GM18508 (cell line): ENCODE measurements around the gene TAB3.
"Not testable (repeated sequence)": the region's sequence is repeated elsewhere in the genome, so short reads cannot be mapped to it uniquely, and the experiment has no call there.

Experiments used
- ATAC-seq: cut with Tn5 transposase; IDR thresholded peaks from one replicate; pipeline ENCODE4 v1.9.1; 2021; ENCODE audit warnings: moderate number of reproducible peaks; ENCODE audit not compliant: insufficient read depth, unreplicated experiment

TAB3 gene

DNA sequence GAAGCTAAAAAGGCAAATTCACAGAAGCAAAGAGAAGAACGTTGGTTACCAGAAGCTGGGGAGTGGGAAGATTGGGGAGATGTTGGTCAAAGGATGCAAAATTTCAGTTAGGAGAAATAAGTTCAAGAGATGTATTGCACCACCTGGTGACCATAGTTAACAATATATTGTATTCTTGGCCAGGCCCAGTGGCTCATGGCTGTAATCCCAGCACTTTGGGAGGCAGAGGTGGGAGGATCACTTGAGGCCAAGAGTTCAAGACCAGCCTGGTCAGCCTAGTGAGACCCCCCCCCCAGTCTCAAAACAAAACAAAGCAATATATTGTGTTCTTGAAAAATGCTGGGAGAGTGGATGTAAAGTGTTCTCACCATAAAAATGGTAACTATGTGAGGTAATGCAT is 67.9 kb downstream of the TAB3 start:
- ATAC-seq, result no peak

DNA sequence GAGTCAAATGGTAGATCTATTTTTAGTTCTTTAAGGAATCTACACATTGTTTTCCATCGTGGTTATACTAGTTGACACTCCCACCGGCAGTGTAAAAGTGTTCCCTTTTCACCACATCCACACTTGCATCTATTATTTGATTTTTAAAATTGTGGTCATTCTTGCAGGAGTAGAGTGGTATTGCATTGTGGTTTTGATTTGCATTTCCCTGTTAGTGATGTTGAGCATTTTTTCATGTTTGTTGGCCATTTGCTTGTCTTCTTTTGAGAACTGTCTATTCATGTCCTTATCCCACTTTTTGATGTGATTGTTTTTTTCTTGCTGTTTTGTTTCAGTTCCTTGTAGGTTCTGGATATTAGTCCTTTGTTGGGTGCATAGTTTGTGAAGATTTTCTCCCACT is 70.0 kb downstream of the TAB3 start:
- ATAC-seq, result no peak

DNA sequence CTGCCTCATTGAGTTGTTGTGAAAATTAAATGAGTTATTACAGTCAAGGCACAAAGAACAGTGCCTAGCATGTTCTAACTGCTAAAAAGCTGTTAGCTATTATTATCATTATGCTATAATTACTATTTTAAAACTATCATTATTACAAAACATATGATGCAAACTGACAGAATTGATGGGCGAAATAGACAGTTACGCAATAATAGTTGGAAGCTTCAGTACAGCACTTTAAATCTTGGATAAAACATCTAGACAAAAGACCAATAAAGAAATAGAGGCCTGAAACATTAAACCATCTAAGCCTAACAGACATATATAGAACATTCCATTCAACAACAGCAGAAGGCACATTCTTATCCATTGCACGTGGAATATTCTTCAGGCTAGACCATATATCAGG is 73.0 kb downstream of the TAB3 start:
- no peak for ATAC-seq

DNA sequence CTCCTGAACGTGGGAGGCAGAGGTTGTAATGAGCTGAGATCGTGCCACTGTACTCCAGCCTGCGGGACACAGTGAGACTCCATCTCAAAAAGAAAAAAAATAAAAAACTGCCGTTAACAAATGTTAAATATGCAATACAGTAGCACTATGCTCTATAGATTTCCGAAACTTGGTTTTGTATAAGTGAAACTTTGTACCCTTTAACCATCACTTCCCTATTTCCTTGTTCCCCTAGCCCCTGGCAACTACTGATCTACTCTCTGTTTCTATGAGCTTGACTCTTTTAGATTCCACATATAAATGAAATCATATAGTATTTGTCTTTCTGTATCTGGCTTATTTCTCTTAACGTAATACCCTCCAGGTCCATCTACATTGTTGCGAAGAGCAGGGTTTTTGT is 74.1 kb downstream of the TAB3 start:
- no peak for ATAC-seq

DNA sequence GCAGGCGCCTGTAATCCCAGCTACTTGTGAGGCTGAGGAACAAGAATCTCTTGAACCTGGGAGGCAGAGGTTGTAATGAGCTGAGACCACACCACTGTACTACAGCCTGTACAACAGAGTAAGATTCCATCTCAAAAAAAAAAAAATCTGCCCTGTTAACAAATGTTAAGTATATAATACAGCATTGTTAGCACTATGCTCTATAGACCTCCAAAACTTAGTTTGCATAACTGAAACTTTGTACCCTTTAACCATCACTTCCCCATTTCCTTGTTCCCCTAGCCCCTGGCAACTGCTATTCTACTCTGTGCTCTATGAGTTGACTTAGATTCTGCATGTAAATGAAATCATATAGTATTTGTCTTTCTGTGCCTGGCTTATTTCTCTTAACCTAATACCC is 76.7 kb downstream of the TAB3 start:
- ATAC-seq, result peak; percentile 99

DNA sequence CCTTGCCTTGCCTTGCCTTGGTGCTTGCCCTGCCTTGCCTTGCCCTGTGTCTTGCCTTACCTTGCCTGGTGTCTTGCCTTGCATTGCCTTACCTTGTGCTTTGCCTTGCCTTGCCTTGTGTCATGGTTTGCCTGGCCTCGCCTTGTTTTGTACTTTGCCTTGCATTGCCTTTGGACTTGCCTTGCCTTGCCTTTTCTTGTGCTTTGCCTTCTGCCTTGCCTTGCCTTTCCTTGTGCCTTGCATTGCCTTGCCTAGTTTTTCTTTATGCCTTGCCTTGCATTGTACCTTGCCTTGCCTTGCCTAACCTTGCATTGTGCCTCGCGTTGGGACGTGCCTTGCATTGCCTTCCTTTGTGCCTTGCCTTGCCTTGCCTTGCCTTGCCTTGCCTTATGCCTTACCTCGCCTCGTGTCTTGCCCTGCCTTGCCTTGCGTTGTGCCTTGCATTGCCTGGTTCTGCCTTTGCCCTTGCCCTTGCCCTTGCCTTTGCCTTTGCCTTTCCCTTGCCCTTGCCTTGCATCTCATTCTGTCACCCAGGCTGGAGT is 82.8 kb downstream of the TAB3 start:
- no peak for ATAC-seq

DNA sequence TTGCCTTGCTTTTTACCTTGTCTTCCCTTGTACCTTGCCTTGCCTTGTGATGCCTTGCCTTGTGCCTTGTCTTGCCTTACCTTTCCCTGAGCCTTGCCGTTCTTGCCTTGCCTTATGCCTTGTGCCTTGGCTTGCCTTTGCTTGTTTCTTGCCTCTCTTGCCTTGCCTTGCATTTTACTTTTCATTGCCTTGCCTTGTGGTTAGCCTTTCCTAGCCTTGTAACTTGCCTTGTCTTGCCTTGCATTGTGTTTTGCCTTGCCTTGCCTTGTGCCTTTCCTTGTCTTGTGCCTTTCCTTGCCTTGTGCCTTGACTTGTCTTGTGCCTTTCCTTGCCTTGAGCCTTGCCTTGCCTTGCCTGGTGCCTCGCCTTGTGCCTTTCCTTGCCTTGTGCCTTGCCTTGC is 84.6 kb downstream of the TAB3 start:
- no peak for ATAC-seq

DNA sequence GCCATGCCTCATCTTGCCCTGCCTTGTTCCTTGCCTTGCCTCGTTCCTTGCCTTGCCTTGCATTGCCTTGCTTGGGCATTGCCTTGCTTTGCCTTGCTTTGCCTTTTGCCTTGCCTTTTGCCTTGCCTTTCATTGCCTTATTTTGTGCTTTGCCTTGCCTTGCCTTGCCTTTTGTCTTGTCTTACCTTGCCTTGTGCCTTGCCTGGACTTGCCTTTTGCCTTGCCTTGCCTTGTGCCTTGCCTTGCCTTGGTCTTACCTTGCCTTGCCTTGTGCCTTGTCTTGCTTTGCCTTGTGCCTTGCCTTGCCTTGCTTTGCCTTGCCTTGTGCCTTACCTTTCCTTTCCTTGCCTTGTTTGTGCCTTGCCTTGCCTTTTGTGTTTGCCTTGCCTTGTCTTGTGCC is 88.2 kb downstream of the TAB3 start:
- ATAC-seq, result no peak

DNA sequence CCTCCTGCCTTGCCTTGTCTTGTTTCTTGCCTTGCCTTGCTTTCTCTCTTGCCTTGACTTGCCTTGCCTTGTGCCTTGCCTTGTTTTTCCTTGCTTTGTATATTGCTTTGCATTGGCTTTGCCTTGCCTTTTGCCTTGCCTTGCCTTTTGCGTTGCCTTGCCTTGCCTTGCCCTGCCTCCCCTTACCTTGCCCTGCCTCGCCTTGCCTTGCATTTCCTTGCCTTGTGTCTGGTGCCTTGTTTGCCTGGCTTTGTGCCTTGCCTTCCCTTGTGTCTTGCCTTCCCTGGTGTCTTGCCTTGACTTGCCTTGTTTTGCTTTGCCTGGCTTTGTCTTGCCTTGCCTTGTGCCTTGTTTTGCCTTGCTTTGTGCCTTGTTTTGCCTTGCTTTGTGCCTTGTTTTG is 89.7 kb downstream of the TAB3 start:
- ATAC-seq, result no peak

DNA sequence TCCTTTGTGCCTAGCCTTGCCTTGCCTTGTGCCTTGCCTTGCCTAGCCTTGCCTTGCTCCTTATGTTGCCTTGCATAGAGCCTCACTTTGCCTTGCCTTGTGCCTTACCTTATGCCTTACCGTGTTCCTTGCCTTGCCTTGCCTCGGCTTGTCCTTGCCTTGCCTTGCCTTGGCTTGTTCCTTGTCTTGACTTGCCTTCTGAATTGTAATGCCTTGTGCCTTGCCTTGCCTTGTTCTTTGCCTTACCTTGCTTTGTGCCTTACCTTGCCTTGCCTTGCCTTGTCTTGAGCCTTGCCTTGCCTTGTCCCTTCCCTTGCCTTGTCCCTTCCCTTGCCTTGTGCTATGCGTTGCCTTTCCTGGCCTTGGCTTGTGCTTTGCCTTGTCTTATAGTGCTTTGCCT is 90.2 kb downstream of the TAB3 start:
- ATAC-seq, result no peak

DNA sequence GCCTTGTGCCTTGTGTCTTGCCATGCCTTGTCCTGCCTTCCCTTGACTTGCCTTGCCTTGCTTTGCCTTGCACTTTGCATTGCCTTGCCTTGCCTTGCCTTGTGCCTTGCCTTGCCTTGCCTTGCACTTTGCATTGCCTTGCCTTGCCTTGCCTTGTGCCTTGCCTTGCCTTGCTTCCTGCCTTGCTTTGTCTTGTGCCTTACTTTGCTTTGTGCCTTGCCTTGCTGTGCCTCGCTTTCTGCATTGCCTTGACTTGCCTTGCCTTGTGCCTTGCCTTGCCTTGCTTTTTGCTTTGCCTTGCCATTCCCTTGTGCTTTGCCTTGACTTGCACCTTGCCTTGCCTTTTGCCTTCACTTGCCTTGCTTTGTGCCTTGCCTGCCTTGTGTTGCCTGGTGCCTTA is 91.8 kb downstream of the TAB3 start:
- ATAC-seq, result not testable (repeated sequence)

DNA sequence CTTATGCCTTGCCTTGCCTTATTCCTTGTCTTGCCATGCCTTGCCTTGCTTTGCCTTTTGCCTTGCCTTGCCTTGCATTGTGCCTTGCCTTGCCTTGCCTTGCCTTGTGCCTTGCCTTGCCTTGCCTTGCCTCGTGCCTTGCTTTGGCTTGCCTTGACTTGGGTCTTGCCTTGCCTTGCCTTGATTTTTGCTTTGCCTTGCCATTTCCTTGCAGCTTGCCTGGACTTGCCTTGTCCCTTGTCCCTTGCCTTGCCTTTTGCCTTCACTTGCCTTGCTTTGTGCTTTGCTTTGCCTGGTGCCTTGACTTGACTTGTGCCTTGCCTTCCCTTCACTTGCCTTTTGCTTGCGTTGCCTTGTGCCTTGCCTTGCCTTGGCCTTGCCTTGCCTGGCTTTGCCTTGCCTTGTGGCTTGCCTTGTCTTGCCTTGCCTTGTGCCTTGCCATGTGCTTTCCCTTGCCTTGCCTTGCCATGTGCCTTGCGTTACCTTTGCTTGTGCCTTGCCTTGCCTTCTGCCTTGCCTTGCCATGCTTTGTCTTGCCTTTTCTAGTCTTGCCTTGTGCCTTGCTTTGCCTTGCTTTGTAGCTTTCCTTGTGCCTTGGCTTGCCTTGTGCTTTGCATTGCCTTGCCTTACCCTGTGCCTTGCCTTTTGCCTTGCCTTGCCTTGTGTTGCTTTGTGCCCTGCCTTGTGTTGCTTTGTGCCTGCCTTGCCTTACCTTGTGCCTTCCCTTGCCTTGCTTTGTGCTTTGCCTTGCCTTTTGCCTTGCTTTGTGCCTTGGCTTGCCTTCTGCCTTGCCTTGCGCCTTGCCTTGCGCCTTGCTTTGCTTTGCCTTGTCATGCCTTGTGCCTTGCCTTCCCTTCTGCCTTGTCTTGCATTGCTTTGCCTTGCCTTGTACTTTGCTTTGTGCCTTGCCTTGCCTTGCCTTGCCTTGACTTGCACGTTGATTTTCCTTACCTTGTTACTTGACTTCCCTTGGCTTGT is 92.8 kb downstream of the TAB3 start:
- ATAC-seq, result no peak

DNA sequence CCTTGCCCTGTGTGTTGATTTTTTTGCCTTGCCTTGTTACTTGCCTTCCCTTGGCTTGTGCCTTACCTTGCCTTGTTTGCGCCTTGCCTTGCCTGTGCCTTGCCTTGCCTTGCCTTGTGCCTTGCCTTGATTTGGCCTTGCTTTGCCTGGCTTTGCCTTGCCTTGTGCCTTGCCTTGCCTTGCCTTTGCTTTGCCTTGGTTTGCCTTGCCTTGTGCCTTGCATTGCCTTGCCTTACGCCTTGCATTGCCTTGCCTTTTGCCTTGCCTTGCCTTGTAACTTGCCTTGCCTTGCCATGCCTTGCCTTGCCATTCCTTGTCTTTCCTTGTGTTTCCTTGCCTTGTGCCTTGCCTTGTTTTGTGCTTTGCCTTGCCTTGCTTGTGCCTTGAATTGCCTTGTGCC is 94.6 kb downstream of the TAB3 start:
- no peak for ATAC-seq

DNA sequence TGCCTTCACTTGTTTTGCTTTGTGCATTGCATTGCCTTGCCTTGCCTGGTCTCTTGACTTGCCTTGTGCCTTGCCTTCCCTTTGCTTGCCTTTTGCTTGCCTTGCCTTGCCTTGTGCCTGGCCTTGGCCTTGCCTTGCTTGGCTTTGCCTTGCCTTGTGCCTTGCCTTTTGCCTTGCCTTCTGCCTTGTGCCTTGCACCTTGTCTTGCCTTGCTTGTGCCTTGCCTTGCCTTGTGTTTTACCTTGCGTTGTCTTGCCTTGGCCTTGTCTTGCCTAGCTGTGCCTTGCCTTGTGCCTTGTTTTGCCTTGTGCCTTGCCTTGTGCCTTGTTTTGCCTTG is 95.3 kb downstream of the TAB3 start:
- no peak for ATAC-seq

DNA sequence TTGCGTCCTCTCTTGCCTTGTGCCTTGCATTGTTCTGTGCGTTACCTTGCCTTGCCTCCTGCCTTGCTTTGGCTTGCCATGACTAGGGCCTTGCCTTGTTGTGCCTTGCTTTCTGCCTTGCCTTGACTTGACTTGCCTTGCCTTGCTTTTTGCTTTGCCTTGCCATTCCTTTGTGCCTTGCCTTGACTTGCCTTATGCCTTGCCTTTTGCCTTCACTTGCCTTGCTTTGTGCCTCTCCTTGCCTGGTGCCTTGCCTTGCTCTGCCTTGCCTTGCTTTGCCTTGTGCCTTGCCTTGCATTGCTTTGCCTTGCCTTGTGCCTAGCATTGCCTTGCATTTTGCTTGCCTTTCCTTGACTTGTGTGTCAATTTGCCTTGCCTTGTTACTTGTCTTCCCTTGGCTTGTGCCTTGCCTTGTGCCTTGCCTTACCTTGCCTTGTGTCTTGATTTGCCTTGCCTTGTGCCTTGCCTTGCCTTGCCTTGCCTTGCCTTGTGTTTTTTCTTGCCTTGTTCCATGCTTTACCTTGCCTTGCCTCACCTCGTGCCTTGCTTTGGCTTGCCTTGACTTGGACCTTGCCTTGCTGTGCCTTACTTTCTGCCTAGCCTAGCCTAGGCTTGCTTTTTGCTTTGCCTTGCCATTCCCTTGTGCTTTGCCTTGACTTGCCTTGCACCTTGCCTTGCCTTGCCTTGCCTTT is 95.8 kb downstream of the TAB3 start:
- ATAC-seq, result no peak

DNA sequence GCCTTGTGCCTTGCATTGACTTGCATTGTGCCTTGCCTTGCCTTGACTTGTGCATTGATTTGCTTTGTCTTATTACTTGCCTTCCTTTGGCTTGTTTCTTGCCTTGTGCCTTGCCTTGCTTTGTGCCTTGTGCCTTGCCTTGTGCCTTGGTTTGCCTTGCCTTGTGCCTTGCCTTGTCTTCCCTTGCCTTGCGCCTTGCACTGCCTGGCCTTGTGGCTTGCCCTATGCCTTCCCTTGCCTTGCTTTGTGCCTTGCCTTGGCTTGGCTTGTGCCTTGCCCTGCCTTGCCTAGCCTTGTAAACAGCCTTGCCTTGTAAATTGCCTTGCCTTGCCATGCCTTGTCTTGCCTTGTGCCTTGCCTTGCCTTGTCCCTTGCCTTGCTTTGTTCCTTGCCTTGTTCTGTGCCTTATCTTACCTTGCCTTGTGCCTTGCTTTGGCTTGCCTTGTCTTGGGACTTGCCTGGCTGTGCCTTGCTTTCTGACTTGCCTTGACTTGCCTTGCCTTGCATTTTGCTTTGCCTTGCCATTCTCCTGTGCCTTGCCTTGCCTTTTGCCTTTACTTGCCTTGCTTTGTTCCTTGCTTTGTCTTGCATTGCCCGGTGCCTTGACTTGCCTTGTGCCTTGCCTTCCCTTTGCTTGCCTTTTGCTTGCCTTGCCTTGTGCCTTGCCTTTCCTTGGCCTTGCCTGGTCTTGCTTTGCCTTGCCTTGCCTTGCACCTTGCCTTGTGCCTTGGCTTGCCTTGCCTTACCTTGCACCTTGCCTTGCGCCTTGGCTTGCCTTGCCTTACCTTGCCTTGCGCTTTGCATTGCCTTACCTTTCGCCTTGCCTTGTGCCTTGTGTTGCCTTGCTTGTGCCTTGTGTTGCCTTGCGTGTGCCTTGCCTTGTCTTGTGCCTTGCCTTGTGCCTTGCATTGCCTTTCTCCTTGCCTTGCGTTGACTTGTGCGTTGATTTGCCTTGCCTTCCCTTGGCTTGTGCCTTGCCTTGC is 97.5 kb downstream of the TAB3 start:
- no peak for ATAC-seq

DNA sequence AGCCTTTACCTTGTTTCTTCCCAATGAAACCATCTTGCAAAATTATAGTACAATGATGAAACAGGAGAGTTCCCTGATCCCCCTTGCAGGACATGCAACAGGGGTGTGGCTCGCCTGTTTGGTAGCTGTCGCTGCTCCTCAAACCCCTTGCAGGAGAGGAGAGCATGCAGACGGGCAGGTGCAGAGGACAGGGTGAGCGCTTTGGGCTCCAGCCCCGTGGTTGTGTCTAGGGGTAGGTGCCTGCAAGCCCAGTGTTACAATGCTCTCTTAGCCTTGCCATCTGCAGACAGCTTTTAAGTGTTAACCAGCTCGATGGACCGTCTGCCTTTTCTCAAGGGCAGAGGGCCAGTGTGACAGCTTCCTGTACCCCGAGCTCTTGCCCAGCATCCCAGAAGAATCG is 102.0 kb downstream of the TAB3 start:
- ATAC-seq, result no peak

DNA sequence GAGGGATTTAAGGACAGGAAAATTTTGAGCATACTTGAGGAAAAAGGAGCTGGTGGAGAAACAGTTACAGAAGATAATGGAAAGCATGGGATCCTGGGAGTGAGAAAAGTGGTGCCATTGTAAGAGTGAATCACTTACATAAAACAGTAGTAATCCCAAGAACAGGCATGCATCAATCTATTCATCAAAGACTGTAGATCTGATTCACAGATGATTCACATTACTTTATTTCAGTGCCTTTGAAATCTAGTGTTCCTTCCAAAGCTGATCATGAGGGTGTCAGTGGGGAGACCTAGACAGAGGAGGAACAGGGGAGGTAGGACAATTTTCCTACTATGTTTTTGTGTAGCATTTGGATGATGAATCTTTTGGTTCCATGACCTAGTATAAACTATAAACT is 102.7 kb downstream of the TAB3 start:
- no peak for ATAC-seq

DNA sequence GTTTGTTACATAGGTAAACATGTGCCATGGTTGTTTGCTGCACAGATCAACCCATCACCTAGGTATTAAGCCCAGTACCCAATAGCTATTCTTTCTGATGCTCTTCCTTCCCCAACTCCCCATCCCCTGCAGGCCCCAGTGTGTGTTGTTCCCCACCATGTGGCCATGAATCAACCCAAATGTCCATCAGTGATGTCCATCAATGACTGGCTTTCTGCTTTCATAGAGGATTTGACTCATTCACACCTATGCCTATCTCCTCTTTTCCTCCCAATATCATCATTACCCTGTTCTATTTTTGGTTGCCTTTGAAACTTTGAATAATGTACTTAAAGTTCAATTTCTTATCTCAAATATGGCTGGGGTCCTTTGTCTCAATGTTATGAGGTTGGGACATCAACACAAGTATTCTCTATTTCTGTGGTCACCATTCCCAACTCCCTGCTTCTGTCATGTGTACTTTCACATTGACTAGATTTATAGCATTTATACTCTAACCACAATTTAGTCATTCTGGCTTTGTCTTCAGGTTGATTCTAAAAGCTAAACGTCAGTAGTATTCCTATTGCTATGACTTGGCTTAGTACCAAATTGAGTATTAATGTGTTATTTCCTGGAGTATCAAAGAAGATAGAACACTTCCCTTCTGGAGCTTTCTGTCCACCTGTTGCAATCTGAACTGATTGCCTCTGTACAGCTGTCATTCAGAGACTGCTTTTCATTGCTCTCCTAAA is 107.2 kb downstream of the TAB3 start:
- ATAC-seq, result no peak
